ENCODE results near the gene ZC3H10. TPM values are rescaled to one million over a fixed set of nuclear protein-coding genes. Genes with fewer than 3 reads are reported as not detected.

ZC3H10 gene
- total and polyA plus RNA-seq, 2 of the 13 experiments (the other 11 are each of a cell fraction or from before 2014, with no cell fraction given), result 0.70 to 2.3 TPM

DNA sequence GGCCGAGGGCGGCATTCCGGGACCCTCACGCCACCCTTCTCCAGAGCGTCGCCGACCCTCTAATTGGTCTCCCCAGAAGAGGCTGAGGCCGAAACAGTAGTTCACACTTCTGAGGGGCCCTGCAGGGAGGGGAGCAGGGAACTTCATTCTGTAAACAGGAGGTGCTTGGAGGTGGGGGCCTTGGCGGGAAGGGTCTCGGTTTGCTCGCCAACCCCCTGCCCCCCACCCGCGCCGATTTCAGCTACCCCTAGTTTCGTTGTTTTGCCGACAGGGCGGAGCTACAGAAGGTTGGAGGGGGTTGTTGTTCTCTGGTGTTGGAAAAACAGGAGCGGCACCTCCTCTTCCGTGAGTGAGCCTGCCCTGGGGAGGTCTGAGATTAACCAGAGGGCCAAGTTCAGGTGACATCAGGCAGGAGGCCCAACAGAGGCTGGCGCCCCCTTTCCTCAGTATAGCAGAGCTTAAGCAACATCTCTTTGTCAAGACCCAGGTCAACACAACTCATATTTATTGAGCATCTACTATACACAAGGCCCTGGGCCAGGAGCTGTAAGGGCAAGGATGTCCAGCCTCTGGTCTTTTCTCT is 37.4 kb upstream of the ZC3H10 start (continued):
- TF ChIP-seq, protein P1, sequence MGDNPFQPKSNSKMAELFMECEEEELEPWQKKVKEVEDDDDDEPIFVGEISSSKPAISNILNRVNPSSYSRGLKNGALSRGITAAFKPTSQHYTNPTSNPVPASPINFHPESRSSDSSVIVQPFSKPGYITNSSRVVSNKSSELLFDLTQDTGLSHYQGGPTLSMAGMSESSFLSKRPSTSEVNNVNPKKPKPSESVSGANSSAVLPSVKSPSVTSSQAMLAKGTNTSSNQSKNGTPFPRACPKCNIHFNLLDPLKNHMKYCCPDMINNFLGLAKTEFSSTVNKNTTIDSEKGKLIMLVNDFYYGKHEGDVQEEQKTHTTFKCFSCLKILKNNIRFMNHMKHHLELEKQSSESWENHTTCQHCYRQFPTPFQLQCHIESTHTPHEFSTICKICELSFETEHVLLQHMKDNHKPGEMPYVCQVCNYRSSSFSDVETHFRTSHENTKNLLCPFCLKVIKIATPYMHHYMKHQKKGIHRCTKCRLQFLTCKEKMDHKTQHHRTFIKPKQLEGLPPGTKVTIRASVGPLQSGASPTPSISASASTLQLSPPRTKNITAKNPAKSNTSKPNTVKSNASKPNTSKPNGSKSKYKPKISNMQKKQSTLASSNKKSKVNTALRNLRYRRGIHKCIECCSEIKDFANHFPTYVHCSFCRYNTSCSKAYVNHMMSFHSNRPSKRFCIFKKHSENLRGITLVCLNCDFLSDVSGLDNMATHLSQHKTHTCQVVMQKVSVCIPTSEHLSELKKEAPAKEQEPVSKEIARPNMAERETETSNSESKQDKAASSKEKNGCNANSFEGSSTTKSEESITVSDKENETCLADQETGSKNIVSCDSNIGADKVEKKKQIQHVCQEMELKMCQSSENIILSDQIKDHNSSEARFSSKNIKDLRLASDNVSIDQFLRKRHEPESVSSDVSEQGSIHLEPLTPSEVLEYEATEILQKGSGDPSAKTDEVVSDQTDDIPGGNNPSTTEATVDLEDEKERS (CRISPR knock-in tag; IDR thresholded peaks at IDR 0.05), result 0 out of 2 replicates have a peak, but pooled peaks have one; percentile 17
- no peak for TF ChIP-seq NR3C1 (CRISPR knock-in tag; IDR thresholded peaks at IDR 0.05)
- peak; percentile 95 for TF ChIP-seq KDM4B (CRISPR knock-in tag; IDR thresholded peaks at IDR 0.05)
- peak; percentile 59; the same call in 1 of the 2 replicates for TF ChIP-seq ZNF232 (CRISPR knock-in tag; IDR thresholded peaks at IDR 0.05; ENCODE audit: borderline replicate concordance)
- TF ChIP-seq, protein P2, sequence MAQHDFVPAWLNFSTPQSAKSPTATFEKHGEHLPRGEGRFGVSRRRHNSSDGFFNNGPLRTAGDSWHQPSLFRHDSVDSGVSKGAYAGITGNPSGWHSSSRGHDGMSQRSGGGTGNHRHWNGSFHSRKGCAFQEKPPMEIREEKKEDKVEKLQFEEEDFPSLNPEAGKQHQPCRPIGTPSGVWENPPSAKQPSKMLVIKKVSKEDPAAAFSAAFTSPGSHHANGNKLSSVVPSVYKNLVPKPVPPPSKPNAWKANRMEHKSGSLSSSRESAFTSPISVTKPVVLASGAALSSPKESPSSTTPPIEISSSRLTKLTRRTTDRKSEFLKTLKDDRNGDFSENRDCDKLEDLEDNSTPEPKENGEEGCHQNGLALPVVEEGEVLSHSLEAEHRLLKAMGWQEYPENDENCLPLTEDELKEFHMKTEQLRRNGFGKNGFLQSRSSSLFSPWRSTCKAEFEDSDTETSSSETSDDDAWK (CRISPR knock-in tag; IDR thresholded peaks at IDR 0.05), result no peak
- TF ChIP-seq ZNF263 (CRISPR knock-in tag; IDR thresholded peaks at IDR 0.05), result peak; percentile 91
- TF ChIP-seq ERF (CRISPR knock-in tag; IDR thresholded peaks at IDR 0.05), result peak; percentile 89
- TF ChIP-seq ZMAT3 (CRISPR knock-in tag; conservative IDR thresholded peaks at IDR 0.05), result peak; percentile 17; the same call in 1 of the 2 replicates
- no peak for TF ChIP-seq CHCHD3 (CRISPR knock-in tag; IDR thresholded peaks at IDR 0.05)
- TF ChIP-seq IRX3 (CRISPR knock-in tag; IDR thresholded peaks at IDR 0.05; ENCODE audit: borderline replicate concordance, low read depth), result no peak
- TF ChIP-seq ZBTB1 (CRISPR knock-in tag; IDR thresholded peaks at IDR 0.05; ENCODE audit: borderline replicate concordance), result no peak
- TF ChIP-seq, protein P3, sequence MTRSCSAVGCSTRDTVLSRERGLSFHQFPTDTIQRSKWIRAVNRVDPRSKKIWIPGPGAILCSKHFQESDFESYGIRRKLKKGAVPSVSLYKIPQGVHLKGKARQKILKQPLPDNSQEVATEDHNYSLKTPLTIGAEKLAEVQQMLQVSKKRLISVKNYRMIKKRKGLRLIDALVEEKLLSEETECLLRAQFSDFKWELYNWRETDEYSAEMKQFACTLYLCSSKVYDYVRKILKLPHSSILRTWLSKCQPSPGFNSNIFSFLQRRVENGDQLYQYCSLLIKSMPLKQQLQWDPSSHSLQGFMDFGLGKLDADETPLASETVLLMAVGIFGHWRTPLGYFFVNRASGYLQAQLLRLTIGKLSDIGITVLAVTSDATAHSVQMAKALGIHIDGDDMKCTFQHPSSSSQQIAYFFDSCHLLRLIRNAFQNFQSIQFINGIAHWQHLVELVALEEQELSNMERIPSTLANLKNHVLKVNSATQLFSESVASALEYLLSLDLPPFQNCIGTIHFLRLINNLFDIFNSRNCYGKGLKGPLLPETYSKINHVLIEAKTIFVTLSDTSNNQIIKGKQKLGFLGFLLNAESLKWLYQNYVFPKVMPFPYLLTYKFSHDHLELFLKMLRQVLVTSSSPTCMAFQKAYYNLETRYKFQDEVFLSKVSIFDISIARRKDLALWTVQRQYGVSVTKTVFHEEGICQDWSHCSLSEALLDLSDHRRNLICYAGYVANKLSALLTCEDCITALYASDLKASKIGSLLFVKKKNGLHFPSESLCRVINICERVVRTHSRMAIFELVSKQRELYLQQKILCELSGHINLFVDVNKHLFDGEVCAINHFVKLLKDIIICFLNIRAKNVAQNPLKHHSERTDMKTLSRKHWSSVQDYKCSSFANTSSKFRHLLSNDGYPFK (CRISPR knock-in tag; IDR thresholded peaks at IDR 0.05; ENCODE audit: borderline replicate concordance), result 0 out of 2 replicates have a peak, but pooled peaks have one; percentile 5
- no peak for TF ChIP-seq PAX8 (CRISPR knock-in tag; IDR thresholded peaks at IDR 0.05; ENCODE audit: borderline replicate concordance)
- no peak for TF ChIP-seq SOX6 (IDR thresholded peaks at IDR 0.05)
- TF ChIP-seq SOX6 (CRISPR knock-in tag; IDR thresholded peaks at IDR 0.05), result peak; percentile 85
- TF ChIP-seq CEBPB (IDR thresholded peaks at IDR 0.05; ENCODE audit: borderline replicate concordance, low read depth, low read length), result peak; percentile 88; the same call in 1 of the 2 replicates
- no peak for TF ChIP-seq RAD21 (CRISPR knock-in tag; IDR thresholded peaks at IDR 0.05)
- TF ChIP-seq YEATS4 (CRISPR knock-in tag; IDR thresholded peaks at IDR 0.05; ENCODE audit: borderline replicate concordance), result no peak; the same call in 1 of the 2 replicates
- peak; percentile 39; the same call in 1 of the 2 replicates for TF ChIP-seq ZNF556 (CRISPR knock-in tag; IDR thresholded peaks at IDR 0.05; ENCODE audit: borderline replicate concordance)
- no peak for TF ChIP-seq ZSCAN22 (CRISPR knock-in tag; IDR thresholded peaks at IDR 0.05)
- no peak for TF ChIP-seq ZNF776 (CRISPR knock-in tag; IDR thresholded peaks at IDR 0.05)
- no peak for TF ChIP-seq RFXANK (CRISPR knock-in tag; IDR thresholded peaks at IDR 0.05)
- TF ChIP-seq, protein P4, sequence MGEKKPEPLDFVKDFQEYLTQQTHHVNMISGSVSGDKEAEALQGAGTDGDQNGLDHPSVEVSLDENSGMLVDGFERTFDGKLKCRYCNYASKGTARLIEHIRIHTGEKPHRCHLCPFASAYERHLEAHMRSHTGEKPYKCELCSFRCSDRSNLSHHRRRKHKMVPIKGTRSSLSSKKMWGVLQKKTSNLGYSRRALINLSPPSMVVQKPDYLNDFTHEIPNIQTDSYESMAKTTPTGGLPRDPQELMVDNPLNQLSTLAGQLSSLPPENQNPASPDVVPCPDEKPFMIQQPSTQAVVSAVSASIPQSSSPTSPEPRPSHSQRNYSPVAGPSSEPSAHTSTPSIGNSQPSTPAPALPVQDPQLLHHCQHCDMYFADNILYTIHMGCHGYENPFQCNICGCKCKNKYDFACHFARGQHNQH (CRISPR knock-in tag; IDR thresholded peaks at IDR 0.05), result peak; percentile 78
- peak; percentile 65; the same call in 1 of the 2 replicates for TF ChIP-seq NFIC (IDR thresholded peaks at IDR 0.05; ENCODE audit: low read length)

Measured in HepG2 (cell line).